A673 (cell line): ENCODE results near the gene ALDOB. TPM values are rescaled to one million over a fixed set of nuclear protein-coding genes. Genes with fewer than 3 reads are reported as not detected.

Experiments
- Bru-seq: library from RNA; stranded (reverse); fragments of 400-500 nt; gene quantifications from one replicate; lab custom pipeline; 2021; lab: Mats Ljungman, UMichigan
- BruChase-seq, 2 experiments: library from RNA; stranded (reverse); fragments of 400-500 nt; gene quantifications; one replicate each; lab custom pipeline; 2021; lab: Mats Ljungman, UMichigan
- BruUV-seq: library from RNA; stranded (reverse); fragments of 400-500 nt; replicated peaks from 2 replicates; lab custom pipeline; 2021; lab: Mats Ljungman, UMichigan
- CTCF ChIA-PET: fragments of 300-600 bp; sonication (Branson Sonifier 250); formaldehyde crosslinking; loops from one replicate; lab custom pipeline; 2022; ENCODE audit warnings: antibody characterized with exemption; lab: Charles Lee
- POLR2A ChIA-PET: fragments of 300-600 bp; sonication (Branson Sonifier 250); formaldehyde crosslinking; loops from one replicate; lab custom pipeline; 2022; ENCODE audit warnings: antibody characterized with exemption; ENCODE audit not compliant: low non-redundant PET; lab: Charles Lee
- DNase-seq: peaks from one replicate; pipeline ENCODE4 v3.0.0-alpha.2; 2015; ENCODE audit warnings: low spot score
- H3K27ac ChIP-seq: fragments of 200-600 bp; sonication (generic); 2 replicates; pipeline ENCODE4 v1.5.1; 2016; ENCODE audit warnings: mixed run types, low read depth, mild to moderate bottlenecking, mixed read lengths, antibody characterized with exemption, low read length; ENCODE audit not compliant: poor library complexity, severe bottlenecking
- H3K27me3 ChIP-seq: fragments of 200-600 bp; sonication (generic); replicated peaks from 2 replicates; pipeline ENCODE4 v1.6.1; 2017; ENCODE audit warnings: mixed run types, low read depth, mild to moderate bottlenecking, mixed read lengths, antibody characterized with exemption, low read length; ENCODE audit not compliant: insufficient read depth, poor library complexity
- H3K36me3 ChIP-seq: fragments of 200-600 bp; sonication (generic); 2 replicates; pipeline ENCODE4 v1.6.1; 2016; ENCODE audit warnings: mixed run types, mild to moderate bottlenecking, mixed read lengths, antibody characterized with exemption, low read length; ENCODE audit not compliant: insufficient read depth, poor library complexity, severe bottlenecking
- H3K4me1 ChIP-seq: fragments of 200-600 bp; sonication (generic); 2 replicates; pipeline ENCODE4 v1.6.1; 2017; ENCODE audit warnings: mixed run types, mild to moderate bottlenecking, mixed read lengths, antibody characterized with exemption, low read length; ENCODE audit not compliant: insufficient read depth, poor library complexity, severe bottlenecking
- H3K4me3 ChIP-seq: fragments of 200-600 bp; sonication (generic); 2 replicates; pipeline ENCODE4 v1.5.1; 2016; ENCODE audit warnings: low read depth, mixed run types, mild to moderate bottlenecking, mixed read lengths, low read length; ENCODE audit not compliant: poor library complexity, severe bottlenecking
- H3K9me3 ChIP-seq: fragments of 200-600 bp; sonication (generic); 2 replicates; pipeline ENCODE4 v1.6.1; 2016; ENCODE audit warnings: mixed run types, low read depth, mild to moderate bottlenecking, mixed read lengths, antibody characterized with exemption, low read length; ENCODE audit not compliant: poor library complexity, severe bottlenecking
- EZH2 ChIP-seq: fragments of 200-600 bp; sonication (generic); IDR thresholded peaks from 2 replicates; pipeline ENCODE4 v1.6.1; 2017; ENCODE audit warnings: borderline replicate concordance, low read depth, mild to moderate bottlenecking, mixed read lengths, antibody characterized with exemption, low read length; ENCODE audit not compliant: poor library complexity, severe bottlenecking
- intact Hi-C: fragments of 100-400 bp; cut with micrococcal nuclease; formaldehyde crosslinking; loops from one replicate; pipeline ENCODE4 v1.10.0; 2022; ENCODE audit not compliant: unreplicated experiment
- long read RNA-seq: library from polyadenylated mRNA; stranded (forward); transcript quantifications from one replicate; pipeline ENCODE4 v2.0.0, GENCODE V29; 2022
- total RNA-seq: library from RNA; stranded (reverse); gene quantifications from 2 replicates; pipeline ENCODE4 v1.2.3, GENCODE V29; 2021
- TF ChIP-seq, protein P1 (sequence below): fragments of 300-800, 200-600 bp; sonication (generic); conservative IDR thresholded peaks from 2 replicates; pipeline ENCODE4 v1.5.1; 2017; ENCODE audit warnings: low read depth, mild to moderate bottlenecking, antibody characterized with exemption, low read length, moderate library complexity, mixed read lengths

Gene ALDOB
- total RNA-seq (not detected in 2 replicates), Bru-seq, nascent RNA (not detected), BruChase-seq, experiment 1, labeled RNA remaining after a 2-hour chase (not detected), BruChase-seq, experiment 2, labeled RNA remaining after a 6-hour chase (not detected)
- long read RNA-seq: 0 reads

DNA sequence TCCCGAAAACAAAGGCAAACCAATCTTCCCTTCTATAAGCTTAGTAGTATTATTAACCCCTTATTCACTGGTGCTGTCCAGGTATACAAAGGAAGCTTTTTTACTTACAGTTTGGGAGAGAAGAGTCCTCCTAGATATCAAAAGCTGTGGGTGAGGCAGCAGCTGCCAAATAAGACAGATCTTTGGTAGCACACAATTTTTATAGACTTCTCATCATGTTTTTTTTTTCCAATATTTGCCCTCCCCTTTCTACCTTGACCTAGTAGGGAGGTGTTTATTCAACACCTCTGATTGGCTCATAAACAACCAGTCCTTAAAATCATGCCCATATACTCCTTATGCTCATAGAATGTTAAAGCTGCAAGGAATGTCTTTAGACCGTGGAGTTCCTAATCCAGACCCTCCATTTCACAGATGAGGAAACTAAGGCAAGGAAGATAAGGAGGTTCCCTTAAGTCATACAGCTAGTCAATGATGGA lies at the start of gene ALDOB:
Gene ALDOB, minus strand, starts transcription at position 174 of the 479 bp plus-strand sequence. CDS start 4,887 bp downstream, outside the sequence.
- POLR2A ChIA-PET: no interaction called here
- peaks cover 36% of the 10 kb centered on the region for H3K27me3 ChIP-seq
- no TSS peak for BruUV-seq
- H3K27ac ChIP-seq: no peak within 1 kb of the TSS
- H3K36me3 ChIP-seq: no peaks in the 10 kb centered on the region
- CTCF ChIA-PET: no interaction called here
- intact Hi-C loops: no loop called here
- no peaks in the 10 kb centered on the region for H3K9me3 ChIP-seq
- DNase-seq: no peak
- no peaks in the 10 kb centered on the region for H3K4me1 ChIP-seq
- no peak within 1 kb of the TSS for H3K4me3 ChIP-seq
- no peak for TF ChIP-seq EZH2
- TF ChIP-seq, protein P1, sequence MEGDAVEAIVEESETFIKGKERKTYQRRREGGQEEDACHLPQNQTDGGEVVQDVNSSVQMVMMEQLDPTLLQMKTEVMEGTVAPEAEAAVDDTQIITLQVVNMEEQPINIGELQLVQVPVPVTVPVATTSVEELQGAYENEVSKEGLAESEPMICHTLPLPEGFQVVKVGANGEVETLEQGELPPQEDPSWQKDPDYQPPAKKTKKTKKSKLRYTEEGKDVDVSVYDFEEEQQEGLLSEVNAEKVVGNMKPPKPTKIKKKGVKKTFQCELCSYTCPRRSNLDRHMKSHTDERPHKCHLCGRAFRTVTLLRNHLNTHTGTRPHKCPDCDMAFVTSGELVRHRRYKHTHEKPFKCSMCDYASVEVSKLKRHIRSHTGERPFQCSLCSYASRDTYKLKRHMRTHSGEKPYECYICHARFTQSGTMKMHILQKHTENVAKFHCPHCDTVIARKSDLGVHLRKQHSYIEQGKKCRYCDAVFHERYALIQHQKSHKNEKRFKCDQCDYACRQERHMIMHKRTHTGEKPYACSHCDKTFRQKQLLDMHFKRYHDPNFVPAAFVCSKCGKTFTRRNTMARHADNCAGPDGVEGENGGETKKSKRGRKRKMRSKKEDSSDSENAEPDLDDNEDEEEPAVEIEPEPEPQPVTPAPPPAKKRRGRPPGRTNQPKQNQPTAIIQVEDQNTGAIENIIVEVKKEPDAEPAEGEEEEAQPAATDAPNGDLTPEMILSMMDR: no peak

DNA sequence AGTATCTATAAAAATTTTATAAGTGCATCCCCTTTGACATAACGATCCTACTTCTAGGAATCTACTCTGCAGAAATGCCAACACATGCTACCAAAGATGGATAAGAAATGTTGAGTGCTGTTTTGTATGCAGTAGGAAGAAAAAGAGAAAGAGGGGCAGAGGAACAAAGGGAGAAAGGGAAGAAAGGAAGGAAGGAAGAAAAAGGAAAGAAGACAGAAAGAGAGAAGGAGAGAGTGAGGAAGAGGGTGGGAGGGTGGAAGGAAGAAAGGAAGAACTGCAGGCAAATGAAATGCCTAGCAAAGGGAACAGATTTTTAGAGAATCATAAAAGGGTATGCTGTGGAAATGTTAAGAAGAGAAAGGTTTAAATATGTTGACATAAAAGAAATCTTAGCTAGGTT lies 48.5 kb upstream of the ALDOB start:
- intact Hi-C loops: no loop called here
- BruUV-seq: no TSS peak
- H3K4me1 ChIP-seq: no peaks in the 10 kb centered on the region
- no peak for TF ChIP-seq EZH2
- TF ChIP-seq, protein P1: no peak
- no peaks in the 10 kb centered on the region for H3K9me3 ChIP-seq
- ChIA-PET POLR2A (no interaction called here), CTCF (no interaction called here)
- H3K36me3 ChIP-seq: no peaks in the 10 kb centered on the region
- peaks cover 75% of the 10 kb centered on the region for H3K27me3 ChIP-seq
- H3K4me3 ChIP-seq: no peak overlapping the region
- DNase-seq: no peak
- H3K27ac ChIP-seq: no peak overlapping the region

DNA sequence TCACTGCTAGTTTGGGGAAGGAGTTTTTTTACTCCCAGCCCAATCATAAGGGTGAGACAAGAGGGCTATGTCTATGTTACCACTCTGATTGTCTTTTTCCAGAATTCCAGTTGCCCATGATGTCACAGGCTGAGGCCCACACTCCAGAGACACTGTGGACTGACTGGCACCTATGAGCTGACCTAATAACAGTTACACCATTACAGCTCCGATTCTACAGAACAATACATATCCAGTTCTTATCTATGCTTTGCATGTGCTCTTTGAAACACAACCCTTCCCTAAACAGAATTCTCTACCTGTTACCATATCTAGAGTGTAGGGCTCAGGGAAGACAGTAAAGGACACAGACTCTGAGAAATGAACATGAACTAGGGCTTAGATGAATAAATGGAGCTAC lies 45.7 kb upstream of the ALDOB start:
- DNase-seq: no peak
- TF ChIP-seq EZH2: no peak
- TF ChIP-seq, protein P1: no peak
- CTCF ChIA-PET: no interaction called here
- intact Hi-C loops: no loop called here
- POLR2A ChIA-PET: no interaction called here
- Histone ChIP-seq H3K4me3 (no peak overlapping the region), H3K4me1 (no peaks in the 10 kb centered on the region), H3K27me3 (peaks cover 49% of the 10 kb centered on the region), H3K36me3 (no peaks in the 10 kb centered on the region), H3K27ac (no peak overlapping the region), H3K9me3 (no peaks in the 10 kb centered on the region)
- no TSS peak for BruUV-seq
